A172 (cell line): ENCODE data around the gene HYI. TPM values are rescaled to one million over a fixed set of nuclear protein-coding genes. Genes with fewer than 3 reads are reported as not detected.
"Not testable (repeated sequence)": the region's sequence is repeated elsewhere in the genome, so short reads cannot be mapped to it uniquely, and the experiment has no call there.

Experiments
- DNase-seq: peaks from one replicate; pipeline ENCODE4 v3.0.0-alpha.2; 2015; ENCODE audit warnings: low spot score
- total RNA-seq: library from RNA; depleted of rRNA; stranded (reverse); fragments of >200 nt; shearing (Covaris generic); gene quantifications from 2 replicates; pipeline ENCODE4 v1.2.3, GENCODE V29; 2014

Gene HYI
- total RNA-seq, 1 experiment from 2014 or later: not detected

- DNase-seq: no peak
These were observed 26.2 kb downstream of the HYI start for GRCh38 chr1:43427524-43427923.

GRCh38 chr1:43426221-43426620 is 27.5 kb downstream of the HYI start:
- DNase-seq: no peak

GRCh38 chr1:43425045-43425444 is 28.7 kb downstream of the HYI start:
- no peak for DNase-seq

GRCh38 chr1:43423672-43424550 is 29.8 kb downstream of the HYI start:
- DNase-seq: peak; percentile 16

GRCh38 chr1:43422995-43423671 is 30.6 kb downstream of the HYI start:
- no peak for DNase-seq

- DNase-seq: no peak
These were observed 31.6 kb downstream of the HYI start for GRCh38 chr1:43421976-43422750.

- no peak for DNase-seq
These were observed 32.3 kb downstream of the HYI start for GRCh38 chr1:43421396-43421795.

- DNase-seq: no peak
These were observed 32.9 kb downstream of the HYI start for GRCh38 chr1:43420874-43421273.

GRCh38 chr1:43419627-43420425 is 33.9 kb downstream of the HYI start:
- no peak for DNase-seq

GRCh38 chr1:43418858-43419257 is 34.9 kb downstream of the HYI start:
- no peak for DNase-seq

- no peak for DNase-seq
These were observed 37.8 kb downstream of the HYI start for GRCh38 chr1:43415901-43416300.

GRCh38 chr1:43414634-43415223 is 39.0 kb downstream of the HYI start:
- peak; percentile 54 for DNase-seq

GRCh38 chr1:43413426-43413825 is 40.3 kb downstream of the HYI start:
- not testable (repeated sequence) for DNase-seq

GRCh38 chr1:43410571-43410970 is 43.2 kb downstream of the HYI start:
- no peak for DNase-seq

GRCh38 chr1:43405876-43406234 is 47.9 kb downstream of the HYI start:
- DNase-seq: no peak

- DNase-seq: peak; percentile 22
These were observed 48.4 kb downstream of the HYI start for GRCh38 chr1:43405219-43405875.

- DNase-seq: no peak
These were observed 49.4 kb downstream of the HYI start for GRCh38 chr1:43404353-43404752.

- no peak for DNase-seq
These were observed 51.5 kb downstream of the HYI start for GRCh38 chr1:43402089-43402865.
